ENCODE data around the gene LAMTOR1.

Gene LAMTOR1

GRCh38 chr11:72141066-72141465 is 38.0 kb upstream of the LAMTOR1 start:
- Histone ChIP-seq H3K36me3 (ENCODE audit: control insufficient read depth, insufficient read depth, low read length) (no peaks in the 10 kb centered on the region), H3K4me3 (replicated peaks; ENCODE audit: low read depth, low read length) (no peak overlapping the region), H3K27me3 (replicated peaks; ENCODE audit: control insufficient read depth, insufficient read depth, low read length) (no peaks in the 10 kb centered on the region)
- DNase-seq (ENCODE audit: extremely low read depth, insufficient read length): no peak
- TF ChIP-seq CTCF (IDR thresholded peaks at IDR 0.05; ENCODE audit: insufficient read depth, low read length, poor library complexity, severe bottlenecking): no peak

GRCh38 chr11:72140661-72141060 is 37.6 kb upstream of the LAMTOR1 start:
- Histone ChIP-seq H3K4me3 (replicated peaks; ENCODE audit: low read depth, low read length) (no peak overlapping the region), H3K36me3 (ENCODE audit: control insufficient read depth, insufficient read depth, low read length) (no peaks in the 10 kb centered on the region), H3K27me3 (replicated peaks; ENCODE audit: control insufficient read depth, insufficient read depth, low read length) (no peaks in the 10 kb centered on the region)
- no peak for TF ChIP-seq CTCF (IDR thresholded peaks at IDR 0.05; ENCODE audit: insufficient read depth, low read length, poor library complexity, severe bottlenecking)
- no peak for DNase-seq (ENCODE audit: extremely low read depth, insufficient read length)

GRCh38 chr11:72139500-72139899 is 36.4 kb upstream of the LAMTOR1 start:
- Histone ChIP-seq H3K4me3 (replicated peaks; ENCODE audit: low read depth, low read length) (no peak overlapping the region), H3K27me3 (replicated peaks; ENCODE audit: control insufficient read depth, insufficient read depth, low read length) (no peaks in the 10 kb centered on the region), H3K36me3 (ENCODE audit: control insufficient read depth, insufficient read depth, low read length) (no peaks in the 10 kb centered on the region)
- no peak for TF ChIP-seq CTCF (IDR thresholded peaks at IDR 0.05; ENCODE audit: insufficient read depth, low read length, poor library complexity, severe bottlenecking)
- no peak for DNase-seq (ENCODE audit: extremely low read depth, insufficient read length)

- Histone ChIP-seq H3K4me3 (replicated peaks; ENCODE audit: low read depth, low read length) (no peak overlapping the region), H3K27me3 (replicated peaks; ENCODE audit: control insufficient read depth, insufficient read depth, low read length) (no peaks in the 10 kb centered on the region), H3K36me3 (ENCODE audit: control insufficient read depth, insufficient read depth, low read length) (no peaks in the 10 kb centered on the region)
- no peak for TF ChIP-seq CTCF (IDR thresholded peaks at IDR 0.05; ENCODE audit: insufficient read depth, low read length, poor library complexity, severe bottlenecking)
- no peak for DNase-seq (ENCODE audit: extremely low read depth, insufficient read length)
Measured at GRCh38 chr11:72138821-72139390, 35.8 kb upstream of the LAMTOR1 start.

GRCh38 chr11:72136684-72137262 is 33.7 kb upstream of the LAMTOR1 start:
- Histone ChIP-seq H3K36me3 (ENCODE audit: control insufficient read depth, insufficient read depth, low read length) (no peaks in the 10 kb centered on the region), H3K27me3 (replicated peaks; ENCODE audit: control insufficient read depth, insufficient read depth, low read length) (no peaks in the 10 kb centered on the region), H3K4me3 (replicated peaks; ENCODE audit: low read depth, low read length) (no peak overlapping the region)
- TF ChIP-seq CTCF (IDR thresholded peaks at IDR 0.05; ENCODE audit: insufficient read depth, low read length, poor library complexity, severe bottlenecking): no peak
- no peak for DNase-seq (ENCODE audit: extremely low read depth, insufficient read length)
